SW 1271 (cell line): ENCODE results near the gene CACNA1S.

Source experiments
- DNase-seq, 2 experiments: peaks; one replicate each; lab custom pipeline; 2025; lab: John Stamatoyannopoulos, UW

The CACNA1S gene

DNA sequence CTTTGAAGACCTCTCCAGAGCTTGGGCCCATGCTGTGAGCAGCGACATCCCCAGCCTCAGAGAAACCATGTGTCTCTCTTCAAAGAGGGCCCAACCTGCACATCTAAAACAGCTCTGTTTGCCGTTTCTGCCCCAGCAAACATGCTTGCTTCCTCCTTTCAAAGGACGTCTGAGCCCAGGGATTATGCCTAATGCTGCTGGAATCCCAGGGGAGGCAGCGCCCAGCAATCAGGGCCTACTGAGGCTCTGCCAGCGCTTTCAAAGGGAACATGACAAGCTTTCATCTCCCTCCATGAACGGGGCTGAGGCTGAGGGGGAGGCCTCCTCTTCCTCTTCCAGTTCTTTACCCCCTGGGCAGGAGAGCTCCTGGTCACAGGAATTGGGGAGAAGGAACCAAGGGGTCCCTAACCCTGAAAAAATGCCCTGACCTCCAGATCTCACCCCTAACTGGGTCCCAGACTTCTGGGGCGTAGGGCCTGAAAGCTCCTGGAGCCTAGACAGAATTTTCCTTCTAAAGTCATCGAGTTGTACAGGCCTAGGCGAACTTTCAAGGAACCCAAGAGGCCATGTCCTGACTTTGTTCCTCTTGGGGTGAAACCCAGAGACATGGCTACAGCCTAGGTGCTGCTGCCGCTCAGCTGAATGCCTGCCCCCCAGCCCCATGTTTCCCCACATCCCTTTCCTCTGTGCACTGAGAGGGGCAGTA lies 28.2 kb upstream of the CACNA1S start:
- no peak for DNase-seq

DNA sequence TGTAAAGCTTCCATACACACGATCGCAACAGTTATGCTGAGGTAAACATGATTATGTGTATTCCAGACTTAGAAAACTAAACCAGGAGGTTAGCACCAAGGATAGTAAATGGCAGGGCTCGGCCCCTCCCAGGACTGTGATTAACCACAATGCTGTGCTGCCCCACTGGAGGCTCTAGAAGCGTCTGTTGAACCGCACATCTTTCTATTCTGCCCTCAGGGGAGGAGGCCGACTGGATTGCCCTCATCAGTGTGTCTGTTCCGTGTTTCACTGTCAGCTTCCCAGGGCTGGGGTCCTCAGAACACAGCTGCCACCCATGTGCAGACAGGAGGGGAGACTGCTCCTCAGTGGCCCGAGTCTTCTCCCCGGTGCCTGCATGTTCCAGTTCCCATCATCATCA lies 27.5 kb upstream of the CACNA1S start:
- DNase-seq = no peak

DNA sequence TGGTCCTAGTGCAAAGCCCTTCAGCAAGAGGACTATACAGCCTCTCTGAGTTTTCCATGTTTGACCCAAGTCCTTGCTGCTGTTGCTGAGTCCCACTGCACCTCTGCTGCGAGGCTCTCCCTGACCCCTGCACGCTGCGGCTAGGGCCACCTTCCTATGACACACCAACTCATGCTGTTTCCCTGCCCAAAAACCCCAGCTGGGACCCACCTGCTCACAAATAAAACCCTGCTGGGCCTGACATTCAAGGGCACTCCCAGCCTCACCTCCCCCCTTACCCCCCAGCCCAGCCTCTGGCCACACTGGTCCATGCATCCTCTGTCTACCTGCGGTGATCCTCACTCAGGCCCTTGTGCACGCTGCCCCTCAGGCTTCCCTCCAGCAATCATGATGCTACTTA lies 27.1 kb upstream of the CACNA1S start:
- no peak for DNase-seq

DNA sequence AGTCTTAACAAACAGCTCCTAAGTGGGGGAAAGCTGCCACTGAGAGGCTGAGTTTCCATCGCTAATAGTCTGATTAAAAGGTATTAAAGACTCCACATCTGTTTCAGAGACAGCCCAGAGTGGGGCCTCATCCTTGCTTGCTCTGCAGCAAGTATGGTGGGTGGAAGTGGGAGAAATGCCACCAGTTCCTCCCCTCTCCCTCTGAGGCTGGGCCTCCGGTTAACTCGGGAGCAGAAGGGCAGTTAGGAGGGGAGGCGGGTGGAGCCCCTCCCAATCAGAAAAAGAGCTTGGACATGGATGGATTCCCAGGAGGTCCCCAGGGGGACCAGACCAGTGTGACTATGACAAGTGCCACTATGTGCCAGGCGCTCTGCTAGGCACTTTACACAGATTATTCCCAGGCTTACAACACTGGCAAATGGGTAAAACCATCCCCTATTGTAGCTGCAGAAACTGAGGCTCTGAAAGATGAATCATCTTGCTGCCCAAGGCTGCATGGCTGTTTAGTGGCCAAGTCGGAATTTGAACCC lies 26.1 kb upstream of the CACNA1S start:
- DNase-seq = no peak

DNA sequence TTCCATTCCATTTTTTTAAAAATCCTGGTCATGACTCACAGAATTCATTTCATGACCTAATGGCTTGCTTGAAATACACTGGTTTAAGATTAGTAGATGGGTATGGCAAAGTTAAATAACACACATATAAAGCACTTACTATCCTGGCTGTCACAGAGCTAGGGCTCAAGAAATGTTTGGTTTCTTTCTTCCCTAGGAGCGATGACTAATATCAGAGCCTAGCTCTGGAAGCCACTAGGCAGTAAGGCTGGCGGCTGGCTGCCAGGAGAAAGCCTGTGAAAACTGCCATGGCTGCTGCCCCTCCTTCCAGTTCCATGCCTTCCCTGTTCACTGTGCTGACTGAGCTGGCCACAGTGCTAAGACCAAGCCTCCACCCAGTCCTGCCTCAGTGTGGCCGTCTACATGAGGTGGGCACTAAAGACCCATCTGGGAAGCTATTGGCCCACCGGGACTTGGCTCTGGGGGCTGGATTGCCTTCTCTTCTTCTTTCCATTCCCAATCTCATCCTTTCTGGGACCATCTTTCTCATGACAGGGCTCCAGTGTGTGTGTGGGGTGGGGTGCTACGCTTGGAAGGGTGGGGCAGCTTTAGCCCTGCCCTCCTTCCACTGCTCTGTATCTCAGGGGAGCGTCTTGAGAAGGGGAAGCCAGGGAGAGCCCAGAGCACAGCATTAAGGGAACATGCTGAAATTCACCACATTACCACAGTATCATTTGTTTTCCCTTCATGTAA lies 25.5 kb upstream of the CACNA1S start:
- no peak for DNase-seq

DNA sequence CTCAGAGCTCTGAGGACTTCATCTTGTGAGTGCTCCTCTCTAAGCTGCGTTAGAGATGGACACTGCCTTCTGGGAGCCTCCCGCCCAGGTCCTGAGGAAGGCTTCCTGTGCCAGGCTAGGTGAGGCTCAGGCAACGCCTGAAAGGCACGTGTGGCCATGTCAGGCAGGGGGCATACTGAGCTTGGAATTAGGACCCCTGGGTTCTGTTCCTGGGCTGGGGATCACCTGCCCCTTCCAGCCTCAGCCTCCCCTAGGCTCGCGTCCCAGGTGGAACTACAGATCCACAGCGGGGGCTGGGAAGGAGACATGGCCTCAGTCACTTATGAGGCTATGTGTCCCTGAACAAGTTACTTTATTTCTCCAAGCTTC lies 24.8 kb upstream of the CACNA1S start:
- DNase-seq = no peak

DNA sequence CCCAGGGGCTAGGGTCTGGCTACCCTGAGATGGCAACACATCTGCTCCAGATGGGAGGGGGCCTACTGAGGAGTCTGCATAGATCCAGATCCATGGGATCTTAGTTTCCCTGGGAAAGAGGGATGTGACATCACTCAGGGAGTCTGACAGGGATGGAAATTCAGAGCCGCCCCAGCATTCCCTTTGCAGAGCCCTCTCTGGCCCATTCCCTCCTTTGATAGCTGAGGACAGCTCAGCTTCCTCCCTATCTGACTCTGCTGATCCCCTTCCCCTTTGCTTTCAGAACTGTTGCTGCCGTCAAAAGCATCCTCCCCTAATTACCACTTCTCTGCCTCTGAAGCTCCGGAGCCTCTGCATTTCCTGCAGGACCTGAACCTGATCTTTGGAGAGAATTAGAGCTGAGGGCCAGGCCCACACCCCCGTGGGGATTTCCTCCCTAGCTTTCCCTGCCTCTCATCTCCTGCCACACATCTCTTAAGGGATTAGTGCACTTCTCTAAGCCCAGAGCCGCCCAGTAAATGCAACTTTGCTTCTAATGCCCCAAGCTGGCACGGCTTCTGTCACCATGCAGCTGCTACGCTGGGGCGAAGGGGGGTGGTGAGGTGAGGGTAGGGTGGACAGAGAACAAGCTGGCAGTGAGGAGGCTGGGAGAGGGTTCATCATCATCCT lies 24.3 kb upstream of the CACNA1S start:
- DNase-seq = no peak

DNA sequence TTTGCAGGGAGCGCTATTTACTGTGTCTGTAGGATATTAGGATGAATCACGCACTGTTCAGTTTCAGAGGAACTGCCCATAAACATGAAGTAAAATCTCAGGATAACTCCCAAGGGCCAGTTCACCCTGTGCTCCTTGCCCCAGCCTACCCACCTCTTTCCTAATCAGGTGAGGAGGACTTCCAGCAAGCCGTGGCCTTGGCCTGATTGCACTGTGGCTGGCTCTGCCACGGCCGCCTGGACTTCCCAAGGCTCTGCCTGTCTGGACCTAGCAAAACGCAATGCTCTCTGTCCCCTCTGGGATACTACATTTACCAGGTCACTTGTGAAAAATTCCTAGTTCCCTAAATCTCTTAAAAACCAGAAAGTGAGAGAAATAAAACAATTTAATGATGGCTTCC lies 22.2 kb upstream of the CACNA1S start:
- DNase-seq = no peak

DNA sequence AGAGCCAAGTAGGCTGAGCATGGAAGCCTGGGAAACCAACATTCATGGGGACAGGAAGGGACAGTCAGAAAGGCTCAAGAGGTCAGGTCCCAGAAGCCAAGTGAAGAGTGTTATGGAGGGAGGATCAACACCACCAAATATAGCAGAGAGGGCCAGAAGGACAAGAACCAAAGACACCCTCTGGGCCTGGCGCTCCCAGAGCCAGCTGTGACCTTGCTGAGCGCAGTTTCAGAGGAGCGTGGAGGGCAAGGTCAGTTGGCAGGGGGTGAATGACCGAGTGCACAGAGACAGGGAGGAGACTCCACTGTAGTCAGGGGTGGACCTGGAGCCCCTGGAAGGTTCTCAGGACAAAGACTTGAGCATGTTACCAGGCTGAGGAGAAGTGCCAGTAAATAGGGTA lies 19.2 kb upstream of the CACNA1S start:
- no peak for DNase-seq

DNA sequence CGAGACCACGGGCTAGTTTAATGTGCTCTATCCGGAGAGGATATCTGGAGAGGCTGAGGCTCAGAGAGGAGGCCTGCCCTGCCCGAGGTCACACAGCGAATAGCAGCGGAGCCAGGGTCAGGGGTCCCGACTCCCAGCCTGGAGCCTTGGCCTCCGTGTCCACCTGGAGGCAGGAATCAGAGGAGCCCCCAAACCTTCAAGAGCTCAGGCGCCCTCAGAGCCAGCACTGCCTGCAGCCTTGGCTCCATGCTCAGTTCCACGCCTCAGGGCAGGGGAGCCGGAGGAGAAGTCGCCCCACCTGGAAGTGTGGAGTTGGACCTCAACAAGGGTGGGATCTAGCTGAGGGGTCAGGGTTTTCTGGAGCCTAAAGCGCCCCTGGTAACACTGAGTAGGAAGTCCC lies 16.7 kb upstream of the CACNA1S start:
- no peak for DNase-seq

DNA sequence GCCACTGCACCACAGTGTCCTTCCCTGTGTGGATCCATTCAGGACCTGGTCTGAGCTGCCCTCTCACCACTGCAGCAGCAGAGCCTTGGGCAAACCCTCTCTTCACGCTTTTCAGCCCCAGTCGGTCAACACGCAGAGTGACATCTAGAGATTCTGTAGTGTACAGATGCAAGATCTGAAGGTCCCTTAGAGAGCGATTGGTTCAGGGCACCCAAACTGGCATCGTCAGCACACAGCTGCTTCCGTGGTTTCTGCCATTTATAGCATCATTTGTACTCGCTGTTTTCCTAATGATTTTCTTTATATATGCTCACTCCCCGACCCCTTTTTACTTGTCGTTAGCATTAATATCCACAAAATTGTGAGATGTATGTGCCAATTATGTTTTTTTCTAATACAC lies 16.2 kb upstream of the CACNA1S start:
- DNase-seq = no peak

DNA sequence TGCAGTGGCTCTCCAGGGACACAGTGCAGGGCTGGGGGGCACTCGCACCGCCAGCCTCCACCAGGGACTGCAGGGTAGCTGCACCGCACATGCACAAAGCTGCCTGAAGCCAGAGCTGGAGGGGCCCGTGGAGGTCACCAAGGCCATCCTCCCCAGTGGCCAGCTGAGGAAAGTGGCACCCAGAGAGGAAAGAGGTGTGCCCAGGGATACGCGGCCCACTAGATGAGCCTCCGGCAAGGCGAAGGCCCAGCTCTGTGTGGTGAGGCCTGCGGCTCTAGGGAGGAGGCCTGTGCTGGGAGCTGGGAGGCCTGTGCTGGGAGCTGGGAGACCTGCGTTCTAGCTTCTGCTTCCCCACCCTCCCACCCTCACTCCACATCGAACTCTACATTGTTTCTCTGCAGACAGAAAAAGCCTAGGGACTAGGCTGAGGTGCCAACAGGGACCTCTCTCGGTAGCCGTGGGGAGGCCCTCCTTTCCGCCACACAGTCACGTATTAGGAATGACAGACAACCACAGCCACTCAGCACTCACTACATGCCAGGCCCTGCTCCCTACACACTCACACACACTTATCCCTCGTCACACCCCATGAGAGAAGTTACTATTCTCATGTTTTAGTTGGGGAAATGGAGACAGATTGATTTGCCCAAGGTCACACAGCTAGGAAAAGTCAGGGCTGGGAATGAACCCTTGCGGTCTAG lies 15.7 kb upstream of the CACNA1S start:
- DNase-seq = no peak

DNA sequence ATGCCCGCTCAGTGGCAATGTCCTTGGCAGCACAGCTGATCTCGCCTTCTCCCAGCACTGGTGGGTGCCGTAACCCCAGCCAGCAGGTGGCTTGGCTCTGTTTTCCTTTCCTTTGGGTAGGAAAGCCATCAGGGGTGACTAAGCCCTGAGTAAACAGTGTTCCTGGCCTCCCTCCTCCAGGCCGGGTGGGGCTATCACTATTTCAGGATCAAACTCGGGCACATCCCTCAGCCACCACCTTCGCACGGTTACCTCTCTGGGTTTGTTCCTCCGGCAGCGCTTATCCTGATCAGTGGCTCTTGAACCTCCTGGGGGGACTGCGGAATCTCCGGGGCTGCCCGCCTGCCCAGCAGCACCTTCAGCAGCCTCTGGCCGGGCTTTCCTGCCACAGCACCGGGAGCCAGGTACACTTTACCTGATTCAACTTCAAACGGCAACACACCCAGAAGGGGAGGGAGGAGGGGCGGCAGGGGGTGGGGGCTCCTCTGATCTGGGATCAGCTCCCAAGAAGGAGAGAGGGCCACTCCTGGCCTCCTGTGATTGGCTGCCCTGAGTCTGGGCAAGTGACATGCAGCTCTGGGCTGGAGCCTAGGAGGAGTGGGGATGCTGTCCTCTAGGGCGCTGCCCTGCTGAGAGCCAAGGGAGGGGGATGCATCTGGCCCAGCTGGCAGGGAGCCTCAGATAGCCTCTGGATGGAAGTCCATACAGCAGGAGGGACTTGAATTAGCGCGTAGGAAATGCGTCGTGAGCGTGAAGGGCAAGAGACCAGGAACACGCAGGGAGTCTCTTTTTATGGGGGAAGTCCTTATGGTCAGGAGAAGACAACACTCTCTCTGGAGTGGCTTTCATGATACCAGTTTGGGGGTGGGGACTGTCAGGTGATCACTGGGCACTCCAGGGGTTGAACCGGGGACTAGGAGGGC lies 14.9 kb upstream of the CACNA1S start, which contains the start of gene ASCL5:
Gene ASCL5 (minus strand): TSS at position 353 of the 923 bp plus-strand sequence. CDS start 11,812 bp downstream, outside the sequence.
- no peak for DNase-seq

DNA sequence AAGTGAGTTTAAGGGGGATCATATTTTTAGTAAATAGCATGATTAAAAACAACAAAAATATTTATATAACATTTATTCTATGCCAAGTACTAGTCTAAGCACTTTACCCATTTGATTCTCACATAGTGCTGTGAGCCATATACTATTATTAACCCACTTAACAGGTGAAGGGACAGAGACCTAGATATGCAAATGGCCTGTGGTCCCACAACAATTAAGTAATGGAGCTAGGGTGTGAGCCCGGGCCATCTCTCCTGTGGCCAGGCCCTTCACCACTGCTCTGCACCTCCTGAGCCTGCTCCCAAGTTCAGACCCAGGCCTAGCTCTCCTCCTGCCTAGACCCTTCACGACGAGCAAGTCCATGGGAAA lies 14.2 kb upstream of the CACNA1S start:
- DNase-seq = no peak

DNA sequence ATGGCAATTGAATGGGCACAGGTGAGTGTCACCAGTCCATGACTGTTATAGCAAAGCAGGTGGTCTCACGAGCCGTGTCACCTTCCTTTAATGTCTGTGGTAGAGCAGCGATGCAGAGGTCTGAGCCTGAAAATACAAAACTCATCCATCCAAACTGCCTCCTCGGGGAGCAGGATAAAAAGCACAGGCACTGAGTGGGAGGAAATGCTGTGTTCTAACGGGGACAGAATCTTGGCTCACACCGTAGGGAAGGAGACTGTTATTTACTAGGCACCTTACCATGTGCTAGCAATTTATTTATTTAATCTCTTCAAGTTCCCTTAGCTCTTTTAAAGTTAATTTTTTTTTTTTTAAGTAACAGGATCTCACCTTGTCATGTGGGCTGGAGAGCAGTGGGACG lies 13.6 kb upstream of the CACNA1S start:
- DNase-seq = no peak

DNA sequence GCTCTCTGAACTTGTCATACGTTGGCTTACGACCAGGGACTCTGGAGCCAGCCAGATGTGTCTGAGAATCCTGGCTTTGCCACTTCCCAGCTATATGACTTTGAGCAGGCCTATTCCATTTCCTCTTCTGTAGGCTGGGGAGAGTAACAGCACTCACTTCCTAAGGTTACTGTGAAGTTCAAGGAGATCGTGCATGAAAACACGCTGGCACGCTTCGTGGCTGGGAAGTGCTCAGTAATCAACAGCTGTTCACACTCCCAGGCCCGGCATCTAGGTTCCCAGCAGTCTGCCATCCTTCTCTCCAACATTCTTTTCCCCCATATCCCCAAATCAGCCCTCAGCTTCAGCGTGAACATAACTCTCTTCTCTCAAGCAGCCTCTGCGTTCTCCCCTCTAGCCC lies 12.8 kb upstream of the CACNA1S start:
- DNase-seq = no peak

DNA sequence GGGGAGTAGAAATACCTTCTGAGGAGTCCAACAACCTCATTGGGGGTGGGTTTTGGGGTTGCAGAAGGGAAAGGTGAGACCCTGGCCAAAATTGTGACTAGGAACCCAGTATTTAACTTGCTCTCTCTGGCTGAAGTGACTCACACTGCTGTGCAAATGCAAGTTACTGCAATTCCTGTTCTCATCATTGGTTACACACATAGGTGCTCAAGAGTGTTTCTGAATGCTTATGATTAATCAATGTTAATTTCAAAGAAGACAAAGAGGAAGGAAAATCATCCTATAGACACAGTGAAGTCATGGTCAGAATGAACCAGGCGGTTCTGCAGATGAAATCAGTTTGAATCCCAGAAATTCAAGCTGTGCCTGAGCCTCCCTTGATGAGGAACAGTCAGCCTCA lies 11.6 kb upstream of the CACNA1S start:
- no peak for DNase-seq

DNA sequence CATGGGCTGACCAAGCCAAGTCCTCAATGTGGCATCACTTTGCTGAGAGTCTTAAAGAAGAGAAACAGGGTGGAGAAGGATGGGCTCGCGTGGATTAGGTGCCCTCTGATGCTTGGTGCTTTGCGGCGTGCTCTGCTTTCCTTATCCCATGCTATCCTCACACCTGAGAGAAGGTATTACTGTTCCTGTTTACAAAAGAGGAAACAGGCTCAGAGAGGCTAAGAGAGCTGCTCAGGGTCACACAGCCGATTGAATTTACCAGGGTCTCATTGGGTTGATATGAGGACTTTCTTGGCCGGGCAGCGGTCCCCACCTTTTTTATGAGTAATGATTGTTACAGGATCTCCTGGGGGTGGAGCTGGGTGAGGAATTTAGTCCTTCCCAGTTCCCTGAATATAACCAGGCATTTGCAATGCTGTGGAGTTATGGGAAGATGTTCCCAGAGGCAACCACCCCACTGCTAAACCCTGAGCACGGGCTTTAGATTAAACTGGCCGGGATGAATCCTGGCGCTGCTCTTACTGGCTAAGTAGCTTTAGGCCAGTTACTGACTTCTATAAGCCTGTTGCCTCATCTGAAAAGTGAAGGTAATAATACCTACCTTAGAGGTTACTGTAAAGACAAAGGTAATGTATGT lies 10.2 kb upstream of the CACNA1S start:
- DNase-seq = no peak

DNA sequence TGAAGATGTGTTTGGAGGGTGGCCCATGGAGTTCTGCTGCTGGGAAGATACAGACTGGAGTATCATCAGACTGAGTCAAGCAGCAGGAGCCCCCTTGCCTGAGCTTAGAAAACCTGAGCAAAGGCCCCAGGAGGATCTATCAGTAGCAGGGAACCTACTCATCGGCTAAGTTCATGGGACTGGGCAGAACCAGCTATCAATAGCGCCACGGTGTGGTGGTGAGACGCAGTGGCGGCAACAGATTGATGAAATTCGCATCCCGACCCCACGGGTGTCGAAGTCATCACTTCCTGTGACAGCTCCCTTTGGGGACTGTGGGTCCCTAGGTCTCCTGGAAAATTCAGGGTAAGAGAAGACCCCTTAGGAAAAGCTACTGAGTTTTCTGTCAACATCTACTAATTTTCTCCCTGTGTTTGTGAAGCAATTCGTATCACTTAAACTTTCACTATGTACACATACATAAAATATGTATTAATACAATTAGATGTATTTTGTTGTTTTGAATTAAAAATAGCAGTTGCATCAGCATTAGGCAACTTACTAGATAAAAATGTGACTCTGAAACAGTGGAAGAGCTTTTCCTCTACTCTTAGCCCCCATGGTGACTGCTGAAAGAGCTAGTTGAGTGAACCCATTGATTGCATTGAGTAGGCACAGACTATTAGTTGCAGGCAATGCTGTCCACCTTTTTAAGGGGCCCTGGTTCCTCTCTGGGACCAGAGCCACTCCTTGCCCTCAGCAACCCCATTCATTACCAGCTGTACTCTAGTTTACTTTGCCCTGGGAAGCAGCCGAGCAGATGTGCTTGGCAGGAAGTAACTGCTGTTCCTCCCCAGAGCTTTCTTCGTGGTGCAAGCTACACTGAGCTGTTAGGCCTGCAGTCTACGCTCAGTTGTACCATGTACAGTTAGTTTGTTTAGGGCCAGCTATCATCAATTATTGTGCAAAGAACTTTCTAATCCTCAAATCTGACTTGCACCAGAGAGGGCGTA lies 7.3 kb upstream of the CACNA1S start:
- peak in 1 of 2 experiments; percentile 14 for DNase-seq

DNA sequence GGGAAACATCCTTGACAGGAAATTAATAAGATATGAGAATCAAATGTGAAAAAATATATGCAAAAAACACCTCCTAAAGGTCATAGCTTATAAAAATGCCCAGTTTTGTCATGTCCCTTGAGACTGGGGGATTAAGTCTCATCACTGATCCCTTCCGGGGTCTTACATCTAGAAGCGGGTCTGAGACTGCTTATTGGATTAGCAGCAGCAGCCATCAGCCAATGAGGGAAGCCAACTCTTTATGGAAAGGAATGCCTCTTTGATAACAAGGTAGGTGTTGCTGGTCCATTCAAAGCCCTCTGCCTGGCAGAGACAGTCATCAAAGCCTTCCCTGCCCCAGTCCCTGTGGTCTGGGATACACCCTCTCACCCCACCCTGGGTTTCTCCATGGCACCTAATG lies 3.9 kb upstream of the CACNA1S start:
- no peak for DNase-seq
